C4-2B (cell line): ENCODE results near the gene HEATR1.

Experiments used
- CTCF ChIP-seq: fragments of 450-650 bp; conservative IDR thresholded peaks from 2 replicates; pipeline ENCODE4 v1.5.1; 2017; ENCODE audit warnings: mild to moderate bottlenecking
- ZFX ChIP-seq: fragments of 450-650 bp; IDR thresholded peaks from 2 replicates; pipeline ENCODE4 v1.6.1; 2017

- TF ChIP-seq CTCF (no peak; the same call in 1 of the 2 replicates), ZFX (no peak)
Observed at GRCh38 chr1:236543065-236543669, 61.1 kb downstream of the HEATR1 start.
